ENCODE measurements around the gene FAM227B. TPM values are rescaled to one million over a fixed set of nuclear protein-coding genes. Genes with fewer than 3 reads are reported as not detected.
"Not testable (repeated sequence)": the region's sequence is repeated elsewhere in the genome, so short reads cannot be mapped to it uniquely, and the experiment has no call there.

The FAM227B gene
- total RNA-seq: 2.1 and 2.7 TPM in 2 replicates

- TF ChIP-seq CTCF (IDR thresholded peaks at IDR 0.05; ENCODE audit: insufficient read depth, low read length, severe bottlenecking): no peak
- no peaks in the 10 kb centered on the region for H3K36me3 ChIP-seq (ENCODE audit: control insufficient read depth, insufficient read depth, low read length)
- H3K4me3 ChIP-seq (ENCODE audit: low read depth, low read length): peak within 1 kb of the TSS; percentile 96
- peak; percentile 85 for DNase-seq (ENCODE audit: low read depth)
- H3K27me3 ChIP-seq (ENCODE audit: control insufficient read depth, insufficient read depth, low read length): no peaks in the 10 kb centered on the region
- no peak for FAIRE-seq
These were observed at the start of gene FAM227B, which contains the start of gene DTWD1 for GRCh38 chr15:49620658-49621368. Gene FAM227B, minus strand, starts transcription at chr15:49620818. Its CDS starts 5,647 bp downstream, at chr15:49615171. Gene DTWD1, plus strand, starts transcription at chr15:49621048. Its CDS starts 4,120 bp downstream, at chr15:49625168.

GRCh38 chr15:49669288-49669687 is 48.7 kb upstream of the FAM227B start:
- FAIRE-seq (no peak), DNase-seq (ENCODE audit: low read depth) (no peak)
- Histone ChIP-seq H3K27me3 (ENCODE audit: control insufficient read depth, insufficient read depth, low read length) (no peaks in the 10 kb centered on the region), H3K36me3 (ENCODE audit: control insufficient read depth, insufficient read depth, low read length) (no peaks in the 10 kb centered on the region), H3K4me3 (ENCODE audit: low read depth, low read length) (no peak overlapping the region)
- TF ChIP-seq CTCF (IDR thresholded peaks at IDR 0.05; ENCODE audit: insufficient read depth, low read length, severe bottlenecking): no peak

DNA sequence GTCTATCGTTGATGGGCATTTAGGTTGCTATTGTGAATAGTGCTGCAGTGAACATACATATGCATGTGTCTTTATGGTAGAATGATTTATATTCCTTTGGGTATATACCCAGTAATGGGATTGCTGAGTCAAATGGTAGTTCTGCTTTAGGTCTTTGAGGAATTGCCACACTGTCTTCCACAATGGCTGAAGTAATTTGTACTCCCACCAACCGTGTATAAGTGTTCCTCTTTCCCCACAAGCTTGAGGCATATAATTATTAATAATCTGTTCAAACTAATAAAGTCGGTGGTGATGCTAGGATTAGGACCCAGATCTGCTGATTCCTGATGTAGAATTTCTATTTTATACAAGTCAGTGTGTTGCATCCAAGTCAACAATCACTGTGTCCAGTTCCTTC is 45.9 kb upstream of the FAM227B start:
- not testable (repeated sequence) for FAIRE-seq

DNA sequence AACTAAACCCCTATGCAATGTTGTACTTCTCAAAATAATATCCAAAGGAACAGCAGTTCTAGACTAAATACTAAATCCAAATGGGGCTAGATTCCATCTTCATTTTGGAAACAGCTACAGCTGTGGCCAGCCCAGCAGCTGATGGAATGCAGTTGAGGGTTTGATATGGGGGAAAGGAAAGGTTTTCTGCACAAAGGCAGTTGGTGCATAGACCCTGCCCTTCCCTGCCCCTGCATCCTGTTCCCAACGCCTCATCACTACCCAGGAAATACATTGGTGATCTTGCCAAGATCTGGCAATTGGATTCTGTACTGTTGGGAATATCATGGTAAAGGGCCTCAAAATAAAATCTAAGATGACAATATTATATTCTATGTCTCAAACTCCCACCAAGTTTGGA is 44.1 kb upstream of the FAM227B start:
- Histone ChIP-seq H3K36me3 (ENCODE audit: control insufficient read depth, insufficient read depth, low read length) (no peaks in the 10 kb centered on the region), H3K4me3 (ENCODE audit: low read depth, low read length) (no peak overlapping the region), H3K27me3 (ENCODE audit: control insufficient read depth, insufficient read depth, low read length) (no peaks in the 10 kb centered on the region)
- TF ChIP-seq CTCF (IDR thresholded peaks at IDR 0.05; ENCODE audit: insufficient read depth, low read length, severe bottlenecking): no peak
- DNase-seq (ENCODE audit: low read depth) (no peak), FAIRE-seq (no peak)

More for the DNA sequence above, 45.9 kb upstream of the FAM227B start:
- H3K27me3 ChIP-seq (ENCODE audit: control insufficient read depth, insufficient read depth, low read length); H3K4me3 ChIP-seq (ENCODE audit: low read depth, low read length); DNase-seq (ENCODE audit: low read depth); H3K36me3 ChIP-seq (ENCODE audit: control insufficient read depth, insufficient read depth, low read length): not testable (repeated sequence)

DNA sequence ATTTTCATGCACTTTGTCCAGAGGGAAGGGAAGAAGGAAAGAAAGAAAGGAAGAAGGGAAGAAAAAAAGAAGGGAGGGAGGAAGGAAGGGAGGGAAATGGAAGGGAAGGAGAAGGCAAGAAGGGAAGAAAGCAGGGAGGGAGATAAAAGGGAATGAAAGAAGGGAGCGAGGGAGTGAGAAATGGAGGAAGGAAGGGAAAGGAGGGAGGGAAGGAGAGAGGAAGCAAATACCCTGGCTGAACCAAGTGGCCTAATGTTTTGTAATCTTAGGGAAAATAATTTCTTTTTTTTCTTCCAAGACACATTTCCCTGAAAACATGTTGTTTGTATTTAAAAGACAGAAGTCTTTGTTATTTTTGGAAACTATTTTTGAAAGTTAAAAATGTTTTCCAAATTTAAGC is 36.1 kb upstream of the FAM227B start:
- FAIRE-seq (no peak), DNase-seq (ENCODE audit: low read depth) (no peak)
- TF ChIP-seq CTCF (IDR thresholded peaks at IDR 0.05; ENCODE audit: insufficient read depth, low read length, severe bottlenecking): no peak
- no peaks in the 10 kb centered on the region for H3K27me3 ChIP-seq (ENCODE audit: control insufficient read depth, insufficient read depth, low read length)
- no peaks in the 10 kb centered on the region for H3K36me3 ChIP-seq (ENCODE audit: control insufficient read depth, insufficient read depth, low read length)
- H3K4me3 ChIP-seq (ENCODE audit: low read depth, low read length): no peak overlapping the region

- DNase-seq (ENCODE audit: low read depth) (no peak), FAIRE-seq (no peak)
- no peak for TF ChIP-seq CTCF (IDR thresholded peaks at IDR 0.05; ENCODE audit: insufficient read depth, low read length, severe bottlenecking)
- Histone ChIP-seq H3K27me3 (ENCODE audit: control insufficient read depth, insufficient read depth, low read length) (no peaks in the 10 kb centered on the region), H3K4me3 (ENCODE audit: low read depth, low read length) (no peak overlapping the region), H3K36me3 (ENCODE audit: control insufficient read depth, insufficient read depth, low read length) (no peaks in the 10 kb centered on the region)
These were observed 32.3 kb upstream of the FAM227B start for GRCh38 chr15:49652922-49653321.
